Measurements from ENCODE around the gene SNAI1. TPM values are rescaled to one million over a fixed set of nuclear protein-coding genes. Genes with fewer than 3 reads are reported as not detected.
"Not testable (repeated sequence)": the region's sequence is repeated elsewhere in the genome, so short reads cannot be mapped to it uniquely, and the experiment has no call there.

Gene SNAI1
- total RNA-seq, 4 donors from 2014 or later, result 8.2 to 14.1 (median 9.9) TPM

GRCh38 chr20:49956689-49957088 lies 26.1 kb upstream of the SNAI1 start:
- Histone ChIP-seq H3K27me3 (no peaks in the 10 kb centered on the region), H3K9me3 (no peaks in the 10 kb centered on the region), H3K36me3 (peaks cover 24 to 30% of the 10 kb centered on the region in 2 donors), H3K4me1 (no peaks in the 10 kb centered on the region), H3K27ac (no peak overlapping the region), H3K4me3 (replicated peaks in 1 of 3) (no peak overlapping the region)
- no peak for DNase-seq
- intact Hi-C loops (cut with DNase I), result no loop called here
- TF ChIP-seq POLR2A (IDR thresholded peaks at IDR 0.05) (no peak), CTCF (IDR thresholded peaks at IDR 0.05) (no peak)
- WGBS, 2 donors, result 96% methylated on average over 15 to 18 of the region's 18 CpGs

- H3K27me3 ChIP-seq; DNase-seq; H3K9me3 ChIP-seq; H3K27ac ChIP-seq; H3K4me1 ChIP-seq; intact Hi-C loops (cut with DNase I); H3K4me3 ChIP-seq (replicated peaks in 1 of 3): not testable (repeated sequence)
- 93 to 96% methylated on average over 8 to 12 of the region's 12 CpGs for WGBS, 2 donors
- peaks cover 18 to 24% of the 10 kb centered on the region in 2 donors for H3K36me3 ChIP-seq
Observed at GRCh38 chr20:49957089-49957938, 25.5 kb upstream of the SNAI1 start.

GRCh38 chr20:49961413-49961812 lies 21.4 kb upstream of the SNAI1 start:
- no peak for TF ChIP-seq CTCF (IDR thresholded peaks at IDR 0.05)
- no peak for TF ChIP-seq POLR2A (IDR thresholded peaks at IDR 0.05)
- no peak for DNase-seq
- H3K27me3 ChIP-seq, result no peaks in the 10 kb centered on the region
- H3K4me1 ChIP-seq, result no peaks in the 10 kb centered on the region
- WGBS, 2 donors, result 94% methylated on average over 4 of the region's 4 CpGs
- no peaks in the 10 kb centered on the region for H3K9me3 ChIP-seq
- no peak overlapping the region for H3K27ac ChIP-seq
- H3K36me3 ChIP-seq, result no peaks in the 10 kb centered on the region
- no peak overlapping the region for H3K4me3 ChIP-seq (replicated peaks in 1 of 3)
- intact Hi-C loops (cut with DNase I), result no loop called here

- no peaks in the 10 kb centered on the region for H3K4me1 ChIP-seq
- H3K9me3 ChIP-seq, result no peaks in the 10 kb centered on the region
- no peak overlapping the region for H3K4me3 ChIP-seq (replicated peaks in 1 of 3)
- no peak overlapping the region for H3K27ac ChIP-seq
- no peaks in the 10 kb centered on the region for H3K27me3 ChIP-seq
- DNase-seq, result peak in 1 of 2 donors; percentile 24
- peak in 4 of 6 experiments; percentile 18 to 52 (median 29) for TF ChIP-seq CTCF (IDR thresholded peaks at IDR 0.05)
- TF ChIP-seq POLR2A (IDR thresholded peaks at IDR 0.05), result no peak
- intact Hi-C loops (cut with DNase I), result no loop called here
- WGBS, 2 donors, result 74 to 78% methylated on average over 5 of the region's 5 CpGs
- no peaks in the 10 kb centered on the region for H3K36me3 ChIP-seq
Observed at GRCh38 chr20:49964964-49965780, 17.6 kb upstream of the SNAI1 start.

GRCh38 chr20:49965781-49966305 lies 16.9 kb upstream of the SNAI1 start:
- 87 to 90% methylated on average over 9 of the region's 9 CpGs for WGBS, 2 donors
- DNase-seq, result no peak

More at GRCh38 chr20:49965781-49966305, 16.9 kb upstream of the SNAI1 start:
- no peaks in the 10 kb centered on the region for H3K4me1 ChIP-seq
- H3K27me3 ChIP-seq, result no peaks in the 10 kb centered on the region
- no peaks in the 10 kb centered on the region for H3K36me3 ChIP-seq
- no peaks in the 10 kb centered on the region for H3K9me3 ChIP-seq
- intact Hi-C loops (cut with DNase I), result no loop called here
- H3K27ac ChIP-seq, result no peak overlapping the region
- TF ChIP-seq CTCF (IDR thresholded peaks at IDR 0.05) (no peak), POLR2A (IDR thresholded peaks at IDR 0.05) (no peak)
- H3K4me3 ChIP-seq (replicated peaks in 1 of 3), result no peak overlapping the region
